Lung (tissue), 12 donors: ENCODE data around the gene BMS1. TPM values are rescaled to one million over a fixed set of nuclear protein-coding genes. Genes with fewer than 3 reads are reported as not detected.

ENCODE experiments used
- ATAC-seq: fragments of 200-7000 bp; cut with Tn5 transposase; one replicate; pipeline ENCODE4 v1.9.1; 2020; ENCODE audit warnings: moderate number of reproducible peaks; ENCODE audit not compliant: insufficient read depth, low FRiP score
- DNase-seq, 3 donors: peaks; one replicate each; pipeline ENCODE4 v3.0.0-alpha.2; 2013 to 2017
- H3K27ac ChIP-seq, 2 donors: one replicate each; pipeline ENCODE4 v1.5.1; 2013; ENCODE audit warnings: mild to moderate bottlenecking in 2 of 2, moderate library complexity in 2 of 2, control low read depth in 1 of 2, inconsistent platforms in 1 of 2, low read depth in 1 of 2, low read length in 1 of 2
- H3K27me3 ChIP-seq, 3 donors: one replicate each; pipeline ENCODE4 v1.5.1; 2013; ENCODE audit warnings: low read length in 2 of 3; ENCODE audit not compliant: control insufficient read depth in 3 of 3, insufficient read depth in 3 of 3
- H3K36me3 ChIP-seq, 4 donors: one replicate each; pipeline ENCODE4 v1.5.1; 2013; ENCODE audit warnings: low read length in 4 of 4, mild to moderate bottlenecking in 1 of 4, moderate library complexity in 1 of 4; ENCODE audit not compliant: control insufficient read depth in 4 of 4, insufficient read depth in 4 of 4
- H3K4me1 ChIP-seq, 5 donors: one replicate each; pipeline ENCODE4 v1.5.1; 2013; ENCODE audit warnings: low read length in 5 of 5, mild to moderate bottlenecking in 2 of 5, moderate library complexity in 1 of 5; ENCODE audit not compliant: control insufficient read depth in 5 of 5, insufficient read depth in 5 of 5
- H3K4me3 ChIP-seq: one replicate; pipeline ENCODE4 v1.5.1; 2013; ENCODE audit warnings: mild to moderate bottlenecking, control low read depth, moderate library complexity
- H3K9ac ChIP-seq, 2 donors: one replicate each; pipeline ENCODE4 v1.5.1; 2013; ENCODE audit warnings: low read length in 2 of 2, control low read depth in 1 of 2; ENCODE audit not compliant: insufficient read depth in 1 of 2
- H3K9me3 ChIP-seq, 4 donors: one replicate each; pipeline ENCODE4 v1.5.1; 2013; ENCODE audit warnings: low read length in 3 of 4, mild to moderate bottlenecking in 1 of 4, moderate library complexity in 1 of 4; ENCODE audit not compliant: control insufficient read depth in 4 of 4, insufficient read depth in 3 of 4
- WGBS, 2 donors: extraction: QIAGEN DNeasy Blood & Tissue Kit; methylation state at CpG; one replicate each; pipeline ENCODE4 v1.1.7; 2013; 5-methylcytosine and 5-hydroxymethylcytosine counted together
- polyA plus RNA-seq, 2 donors: library from polyadenylated mRNA; stranded (reverse); fragments of 200-250 nt; gene quantifications; one replicate each; pipeline ENCODE4 v1.2.1, GENCODE V29; 2013
- total RNA-seq, 2 donors: library from RNA; depleted of rRNA in 1 of 2; stranded (reverse); fragments of >200 nt in 1 of 2; gene quantifications; one replicate each; pipeline ENCODE4 v1.2.1, GENCODE V29; 2014 to 2021
- TF ChIP-seq, protein P1 (sequence below): IDR thresholded peaks from 2 replicates; pipeline ENCODE4 v1.5.1; 2012; ENCODE audit warnings: mild to moderate bottlenecking; ENCODE audit errors: control extremely low read depth, extremely low read depth
- donor health status: control.
- donor health status: control.
- donor health status: Bipolar disorder and iron deficiency.
- donor health status: healthy.
- donor health status: DM: yes; HTN: yes; CAD: no.

The BMS1 gene
- total and polyA plus RNA-seq, 4 donors: 6.7 to 15.6 (median 13.8) TPM

- Histone ChIP-seq H3K27ac (no peak overlapping the region), H3K9ac (no peak overlapping the region), H3K36me3 (peaks cover 32 to 79% (median 53%) of the 10 kb centered on the region in 4 donors), H3K27me3 (no peaks in the 10 kb centered on the region), H3K9me3 (no peaks in the 10 kb centered on the region), H3K4me1 (no peaks in the 10 kb centered on the region), H3K4me3 (no peak overlapping the region)
- WGBS, 2 donors: 92 to 93% methylated on average over 2 of the region's 2 CpGs
- DNase-seq: no peak
- TF ChIP-seq, protein P1, sequence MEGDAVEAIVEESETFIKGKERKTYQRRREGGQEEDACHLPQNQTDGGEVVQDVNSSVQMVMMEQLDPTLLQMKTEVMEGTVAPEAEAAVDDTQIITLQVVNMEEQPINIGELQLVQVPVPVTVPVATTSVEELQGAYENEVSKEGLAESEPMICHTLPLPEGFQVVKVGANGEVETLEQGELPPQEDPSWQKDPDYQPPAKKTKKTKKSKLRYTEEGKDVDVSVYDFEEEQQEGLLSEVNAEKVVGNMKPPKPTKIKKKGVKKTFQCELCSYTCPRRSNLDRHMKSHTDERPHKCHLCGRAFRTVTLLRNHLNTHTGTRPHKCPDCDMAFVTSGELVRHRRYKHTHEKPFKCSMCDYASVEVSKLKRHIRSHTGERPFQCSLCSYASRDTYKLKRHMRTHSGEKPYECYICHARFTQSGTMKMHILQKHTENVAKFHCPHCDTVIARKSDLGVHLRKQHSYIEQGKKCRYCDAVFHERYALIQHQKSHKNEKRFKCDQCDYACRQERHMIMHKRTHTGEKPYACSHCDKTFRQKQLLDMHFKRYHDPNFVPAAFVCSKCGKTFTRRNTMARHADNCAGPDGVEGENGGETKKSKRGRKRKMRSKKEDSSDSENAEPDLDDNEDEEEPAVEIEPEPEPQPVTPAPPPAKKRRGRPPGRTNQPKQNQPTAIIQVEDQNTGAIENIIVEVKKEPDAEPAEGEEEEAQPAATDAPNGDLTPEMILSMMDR: no peak
- ATAC-seq: no peak
Measured at GRCh38 chr10:42795701-42796100, 13.1 kb downstream of the BMS1 start.

DNA sequence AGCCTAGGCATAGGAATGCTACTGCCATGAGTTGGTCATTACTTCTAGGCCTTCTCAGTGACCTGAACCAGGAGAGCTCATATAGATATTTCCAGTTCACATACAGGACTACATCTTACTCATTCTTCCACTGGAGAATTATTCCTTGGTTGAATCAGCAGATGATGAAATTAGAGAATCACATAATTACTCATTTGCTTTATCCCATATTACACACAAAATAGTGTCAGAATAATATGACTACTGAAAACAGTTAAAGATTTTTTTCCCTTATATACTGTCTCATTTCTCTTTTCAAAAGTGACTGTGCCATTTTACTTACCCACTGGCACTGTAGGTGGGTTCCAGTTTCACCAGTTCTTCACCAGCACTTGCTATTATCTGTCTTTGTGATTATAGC lies 18.5 kb downstream of the BMS1 start:
- H3K27me3 ChIP-seq: no peaks in the 10 kb centered on the region
- DNase-seq: no peak
- ATAC-seq: no peak
- H3K4me3 ChIP-seq: no peak overlapping the region
- no peak overlapping the region for H3K27ac ChIP-seq
- H3K9ac ChIP-seq: no peak overlapping the region
- TF ChIP-seq, protein P1: no peak
- H3K9me3 ChIP-seq: no peaks in the 10 kb centered on the region
- H3K4me1 ChIP-seq: no peaks in the 10 kb centered on the region
- H3K36me3 ChIP-seq: peaks cover 24 to 58% (median 41%) of the 10 kb centered on the region in 4 donors

DNA sequence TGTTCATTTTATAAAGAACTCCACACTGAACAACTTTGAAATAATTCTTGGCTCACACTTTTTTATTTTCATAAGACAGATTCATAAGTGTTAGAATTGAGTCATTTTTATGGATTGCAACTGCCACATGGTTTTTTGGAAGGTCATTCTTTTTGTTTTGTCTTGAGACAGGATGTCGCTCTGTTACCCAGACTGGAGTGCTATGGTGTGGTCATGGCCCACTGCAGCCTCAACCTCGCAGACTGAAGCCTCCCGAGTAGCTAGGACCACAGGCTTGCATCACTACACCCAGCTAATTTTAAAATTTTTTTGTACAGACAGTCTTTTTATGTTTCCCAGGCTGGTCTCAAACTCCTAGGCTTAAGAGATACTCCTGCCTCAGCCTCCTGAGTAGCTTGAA lies 20.3 kb downstream of the BMS1 start:
- Histone ChIP-seq H3K27me3 (no peaks in the 10 kb centered on the region), H3K4me3 (no peak overlapping the region), H3K27ac (no peak overlapping the region), H3K36me3 (peaks cover 32 to 53% (median 35%) of the 10 kb centered on the region in 4 donors), H3K9ac (no peak overlapping the region), H3K9me3 (peaks cover 0 to 2% (median 1%) of the 10 kb centered on the region in 4 donors), H3K4me1 (no peaks in the 10 kb centered on the region)
- DNase-seq (no peak), ATAC-seq (no peak)
- TF ChIP-seq, protein P1: no peak
- 93 to 97% methylated on average over 3 of the region's 3 CpGs for WGBS, 2 donors

GRCh38 chr10:42809676-42810075 lies 27.1 kb downstream of the BMS1 start:
- Histone ChIP-seq H3K27ac (no peak overlapping the region), H3K27me3 (no peaks in the 10 kb centered on the region), H3K9me3 (peaks cover 0 to 2% (median 1%) of the 10 kb centered on the region in 4 donors), H3K36me3 (peaks cover 9 to 27% (median 16%) of the 10 kb centered on the region in 4 donors), H3K9ac (no peak overlapping the region), H3K4me1 (no peaks in the 10 kb centered on the region), H3K4me3 (no peak overlapping the region)
- WGBS, 2 donors: 96 to 98% methylated on average over 4 of the region's 4 CpGs
- TF ChIP-seq, protein P1: no peak
- DNase-seq (no peak), ATAC-seq (no peak)
